Measurements from ENCODE around the gene MS4A6A.

DNA sequence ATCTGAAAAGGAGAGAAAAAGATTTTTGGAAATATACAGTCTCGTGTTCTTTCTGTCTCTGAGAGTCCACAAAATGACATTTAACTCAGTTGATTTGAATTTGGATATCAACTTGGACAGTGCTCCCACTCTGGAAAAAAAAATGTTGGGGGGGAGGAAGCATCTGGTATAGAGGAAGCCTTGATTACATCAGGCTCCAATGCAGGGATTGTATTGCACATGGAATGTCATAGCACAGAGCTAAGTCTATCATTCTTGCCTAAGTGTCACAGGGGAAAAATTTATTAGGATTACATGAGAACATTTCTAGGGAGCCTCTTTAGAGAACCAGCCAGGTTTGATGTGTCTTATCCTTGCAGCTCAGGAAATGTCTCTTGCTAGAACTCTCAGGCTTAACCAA lies 23.0 kb downstream of the MS4A6A start:
- no peak for TF ChIP-seq RNF2 (IDR thresholded peaks at IDR 0.05)
- no peak for TF ChIP-seq CBX8 (IDR thresholded peaks at IDR 0.05; ENCODE audit: borderline replicate concordance, extremely low read depth, low read depth, low read length, poor library complexity, severe bottlenecking)
- TF ChIP-seq CHCHD3 (CRISPR knock-in tag; IDR thresholded peaks at IDR 0.05) = no peak
- no peak for TF ChIP-seq GTF2F1 (IDR thresholded peaks at IDR 0.05; ENCODE audit: low read depth, low read length)
- TF ChIP-seq TCF3 (CRISPR knock-in tag; IDR thresholded peaks at IDR 0.05) = no peak
- TF ChIP-seq CTCF (IDR thresholded peaks at IDR 0.05 in 2 of 3, conservative IDR thresholded peaks at IDR 0.05 in 1 of 3; ENCODE audit: insufficient read depth in 2 of 3, low read depth in 1 of 3, low read length in 3 of 3) = no peak
- TF ChIP-seq JUNB (CRISPR knock-in tag; conservative IDR thresholded peaks at IDR 0.05) = no peak
- TF ChIP-seq, protein P1, sequence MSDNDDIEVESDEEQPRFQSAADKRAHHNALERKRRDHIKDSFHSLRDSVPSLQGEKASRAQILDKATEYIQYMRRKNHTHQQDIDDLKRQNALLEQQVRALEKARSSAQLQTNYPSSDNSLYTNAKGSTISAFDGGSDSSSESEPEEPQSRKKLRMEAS (CRISPR knock-in tag; IDR thresholded peaks at IDR 0.05) = no peak

Measured in K562 (cell line).